H1 (cell line): ENCODE measurements around the gene ZNF763. TPM values are rescaled to one million over a fixed set of nuclear protein-coding genes. Genes with fewer than 3 reads are reported as not detected.

Experiments used
- CTCF ChIA-PET: fragments of 300-600 bp; sonication (Branson Sonifier 250); formaldehyde crosslinking; loops from one replicate; lab custom pipeline; 2021; ENCODE audit not compliant: partially characterized antibody; lab: Charles Lee
- POLR2A ChIA-PET: fragments of 300-600 bp; sonication (Branson Sonifier 250); formaldehyde crosslinking; loops from one replicate; lab custom pipeline; 2021; ENCODE audit warnings: inconsistent platforms; ENCODE audit not compliant: partially characterized antibody; lab: Charles Lee
- DNase-seq, 2 experiments: peaks; one replicate each; pipeline versions ENCODE4 v3.0.0 to v3.0.0-alpha.2; 2010 to 2022; ENCODE audit warnings: low spot score in 2 of 2, low read depth in 1 of 2, mixed read lengths in 1 of 2
- FAIRE-seq: peaks from 2 replicates; lab custom pipeline; 2011; peaks lifted over from hg19 to GRCh38; lab: Jason Lieb, UNC
- H2AFZ ChIP-seq: 2 replicates; pipeline ENCODE4 v1.8.1; 2012; ENCODE audit warnings: low read length, inconsistent platforms
- H2AK5ac ChIP-seq: 2 replicates; pipeline ENCODE4 v1.6.1; 2013; ENCODE audit warnings: low read depth, low read length
- H2BK120ac ChIP-seq: replicated peaks from 2 replicates; pipeline ENCODE3; 2013; ENCODE audit warnings: low read depth, low read length, inconsistent platforms
- H2BK12ac ChIP-seq: 2 replicates; pipeline ENCODE4 v1.6.1; 2013; ENCODE audit warnings: low read depth, low read length
- H2BK15ac ChIP-seq: 2 replicates; pipeline ENCODE4 v1.6.1; 2013; ENCODE audit warnings: low read length
- H2BK20ac ChIP-seq: 2 replicates; pipeline ENCODE4 v1.6.1; 2013; ENCODE audit warnings: low read length
- H2BK5ac ChIP-seq: 2 replicates; pipeline ENCODE4 v1.6.1; 2013; ENCODE audit warnings: low read depth, low read length
- H3K14ac ChIP-seq: 2 replicates; pipeline ENCODE4 v1.6.1; 2013; ENCODE audit warnings: inconsistent platforms; ENCODE audit not compliant: insufficient read length
- H3K18ac ChIP-seq: 2 replicates; pipeline ENCODE4 v1.6.1; 2013; ENCODE audit warnings: low read length; ENCODE audit errors: extremely low read depth
- H3K23ac ChIP-seq: 2 replicates; pipeline ENCODE4 v1.6.1; 2013; ENCODE audit warnings: inconsistent platforms; ENCODE audit not compliant: insufficient read length
- H3K23me2 ChIP-seq: 2 replicates; pipeline ENCODE4 v1.6.1; 2013; ENCODE audit warnings: low read depth, low read length
- H3K27ac ChIP-seq: 2 replicates; pipeline ENCODE4 v1.6.1; 2011; ENCODE audit warnings: low read depth, low read length, inconsistent platforms
- H3K27me3 ChIP-seq, 4 experiments: replicated peaks in 1 of 4; 1 replicate in 1 of 4; 2 replicates in 3 of 4; pipeline versions ENCODE4 v1.6.1 to v1.8.1; 2011 to 2013; ENCODE audit warnings: low read length in 3 of 4, mild to moderate bottlenecking in 3 of 4, inconsistent platforms in 2 of 4, mixed read lengths in 2 of 4, moderate library complexity in 1 of 4; ENCODE audit not compliant: control insufficient read depth in 3 of 4, insufficient read depth in 3 of 4; ENCODE audit errors: extremely low read depth in 1 of 4
- H3K36me3 ChIP-seq, 4 experiments: 2 replicates each; pipeline versions ENCODE4 v1.6.1 to v1.8.1; 2011 to 2013; ENCODE audit warnings: mild to moderate bottlenecking in 4 of 4, low read length in 3 of 4, moderate library complexity in 2 of 4, control low read depth in 1 of 4, inconsistent platforms in 1 of 4; ENCODE audit not compliant: insufficient read depth in 4 of 4, control insufficient read depth in 2 of 4
- H3K4ac ChIP-seq: replicated peaks from 2 replicates; pipeline ENCODE3; 2013; ENCODE audit warnings: low read length, low read depth, mixed read lengths, inconsistent platforms; ENCODE audit not compliant: insufficient read length
- H3K4me1 ChIP-seq, 4 experiments: replicated peaks in 1 of 4; 1 replicate in 1 of 4; 2 replicates in 3 of 4; pipeline versions ENCODE4 v1.6.1 to v1.8.1; 2011 to 2013; ENCODE audit warnings: low read length in 3 of 4, inconsistent platforms in 2 of 4, mixed read lengths in 1 of 4; ENCODE audit not compliant: insufficient read depth in 4 of 4, control insufficient read depth in 3 of 4
- H3K4me2 ChIP-seq, 2 experiments: 2 replicates each; pipeline versions ENCODE4 v1.6.1 to v1.8.1; 2011 to 2013; ENCODE audit warnings: low read depth in 2 of 2, low read length in 2 of 2, control low read depth in 1 of 2, inconsistent platforms in 1 of 2, mild to moderate bottlenecking in 1 of 2; ENCODE audit not compliant: insufficient read depth in 1 of 2
- H3K4me3 ChIP-seq, 4 experiments: fragments of 200-600, 300-600 bp in 1 of 4; sonication (generic), shearing (Covaris generic), sonication (Bioruptor Twin) in 1 of 4; 2 replicates each; pipeline versions ENCODE4 v1.5.1 to v1.8.1; 2011 to 2016; ENCODE audit warnings: low read length in 4 of 4, low read depth in 3 of 4, control low read depth in 2 of 4, inconsistent platforms in 2 of 4, mild to moderate bottlenecking in 2 of 4, mixed read lengths in 1 of 4, moderate library complexity in 1 of 4; ENCODE audit not compliant: insufficient read depth in 2 of 4; ENCODE audit errors: extremely low read depth in 1 of 4
- H3K56ac ChIP-seq: replicated peaks from 2 replicates; pipeline ENCODE3; 2013; ENCODE audit warnings: low read depth, mild to moderate bottlenecking, mixed read lengths, low read length, inconsistent platforms; ENCODE audit not compliant: insufficient read length
- H3K79me1 ChIP-seq: 2 replicates; pipeline ENCODE4 v1.6.1; 2013; ENCODE audit warnings: low read depth, low read length, control low read depth
- H3K79me2 ChIP-seq, 2 experiments: 2 replicates each; pipeline versions ENCODE4 v1.6.1 to v1.8.1; 2012 to 2013; ENCODE audit warnings: low read length in 2 of 2, mild to moderate bottlenecking in 2 of 2, inconsistent platforms in 1 of 2; ENCODE audit not compliant: insufficient read depth in 2 of 2, control insufficient read depth in 1 of 2
- H3K9ac ChIP-seq, 4 experiments: replicated peaks in 1 of 4; 1 replicate in 1 of 4; 2 replicates in 3 of 4; pipeline versions ENCODE4 v1.6.1 to v1.8.1; 2011 to 2013; ENCODE audit warnings: low read depth in 3 of 4, low read length in 3 of 4, control low read depth in 2 of 4, mild to moderate bottlenecking in 2 of 4, moderate library complexity in 2 of 4, inconsistent platforms in 1 of 4; ENCODE audit errors: extremely low read depth in 1 of 4
- H3K9me3 ChIP-seq, 2 experiments: 2 replicates each; pipeline versions ENCODE4 v1.6.1 to v1.8.1; 2012 to 2013; ENCODE audit warnings: mild to moderate bottlenecking in 2 of 2, moderate library complexity in 2 of 2, control low read depth in 1 of 2, inconsistent platforms in 1 of 2, low read depth in 1 of 2, low read length in 1 of 2, mixed read lengths in 1 of 2; ENCODE audit not compliant: insufficient read depth in 2 of 2
- H4K20me1 ChIP-seq, 2 experiments: replicated peaks in 1 of 2; 2 replicates each; pipeline versions ENCODE3 to v1.8.1; 2011 to 2013; ENCODE audit warnings: inconsistent platforms in 2 of 2, low read length in 2 of 2, mild to moderate bottlenecking in 1 of 2; ENCODE audit not compliant: insufficient read depth in 2 of 2, control insufficient read depth in 1 of 2
- H4K5ac ChIP-seq: 2 replicates; pipeline ENCODE4 v1.6.1; 2013; ENCODE audit warnings: low read length, low read depth, mixed read lengths, inconsistent platforms; ENCODE audit not compliant: insufficient read length
- H4K8ac ChIP-seq: 2 replicates; pipeline ENCODE4 v1.8.0; 2013; ENCODE audit warnings: mild to moderate bottlenecking, moderate library complexity, low read length, inconsistent platforms; ENCODE audit not compliant: insufficient read depth; ENCODE audit errors: extremely low read depth
- H4K91ac ChIP-seq: replicated peaks from 2 replicates; pipeline ENCODE3; 2013; ENCODE audit warnings: low read length, mixed read lengths, inconsistent platforms; ENCODE audit not compliant: insufficient read length
- BCL11A ChIP-seq, 2 experiments: IDR thresholded peaks; one replicate each; pipeline ENCODE4 v1.6.1; 2011; ENCODE audit warnings: low read depth in 2 of 2, low read length in 2 of 2, mild to moderate bottlenecking in 2 of 2
- CEBPB ChIP-seq: IDR thresholded peaks from 2 replicates; pipeline ENCODE4 v1.6.1; 2012; ENCODE audit warnings: low read depth, low read length
- CREB1 ChIP-seq: IDR thresholded peaks from 2 replicates; pipeline ENCODE4 v1.6.1; 2012; ENCODE audit warnings: inconsistent platforms
- EGR1 ChIP-seq: IDR thresholded peaks from 2 replicates; pipeline ENCODE4 v1.6.1; 2011; ENCODE audit warnings: low read depth, low read length, borderline replicate concordance
- GTF2F1 ChIP-seq: IDR thresholded peaks from 2 replicates; pipeline ENCODE4 v1.6.1; 2012; ENCODE audit warnings: low read depth, low read length, improper control_type of control experiment, borderline replicate concordance
- KDM4A ChIP-seq: IDR thresholded peaks from one replicate; pipeline ENCODE4 v1.7.1; 2012; ENCODE audit warnings: low read depth, mild to moderate bottlenecking, moderate library complexity, low read length, inconsistent platforms; ENCODE audit not compliant: severe bottlenecking
- RFX5 ChIP-seq: IDR thresholded peaks from 2 replicates; pipeline ENCODE4 v1.6.1; 2011; ENCODE audit warnings: low read depth, low read length, improper control_type of control experiment, borderline replicate concordance
- WGBS, 2 experiments: shearing (Covaris generic) in 1 of 2; methylation state at CpG; one replicate each; pipeline versions ENCODE4 v1.1.6 to v1.1.7; 2013 to 2015; ENCODE audit warnings: low lambda C conversion rate in 2 of 2, mixed read lengths in 2 of 2, inconsistent platforms in 1 of 2, low coverage in 1 of 2, missing lambda C conversion rate in 1 of 2; ENCODE audit not compliant: insufficient replicate concordance in 2 of 2, insufficient coverage in 1 of 2, insufficient read length in 1 of 2; ENCODE audit errors: extremely low coverage in 1 of 2, missing lambda C conversion rate in 1 of 2; 5-methylcytosine and 5-hydroxymethylcytosine counted together
- polyA plus RNA-seq, 7 experiments: library from polyadenylated mRNA; depleted of rRNA in 3 of 7; stranded (reverse) in 5 of 7; unstranded in 2 of 7; fragments of >200 nt in 5 of 7; fragments of 200-250 nt in 2 of 7; gene quantifications; 1 replicate in 5 of 7; 2 replicates in 1 of 7; 4 replicates in 1 of 7; pipeline versions ENCODE4 v1.2.1 to v1.2.3, GENCODE V29; 2011 to 2013; ENCODE audit warnings: missing spikeins in 2 of 7, mixed read lengths in 2 of 7
- total RNA-seq: library from RNA; stranded (reverse); fragmentation: NEBNext Ultra II Directional; extraction: Animal tissue kit (Norgen Biotek cat#: 25700); gene quantifications from 2 replicates; pipeline ENCODE4 v1.2.1, GENCODE V29; 2021
- TF ChIP-seq, protein P1 (sequence below): IDR thresholded peaks from 2 replicates; pipeline ENCODE4 v1.6.1; 2012; ENCODE audit warnings: low read length, inconsistent platforms

Gene ZNF763
- total and polyA plus RNA-seq, 2 of the 8 experiments (the other 6 are each of a cell fraction or from before 2014, with no cell fraction given): 0.39 to 1.7 TPM

- no peaks in the 10 kb centered on the region for H3K4me1 ChIP-seq
- FAIRE-seq: no peak
- TF ChIP-seq CREB1 (no peak), EGR1 (no peak), BCL11A (IDR thresholded peaks at IDR 0.05; ENCODE audit: low read depth in 2 of 2, low read length in 2 of 2) (no peak), CEBPB (no peak), KDM4A (no peak), GTF2F1 (no peak), RFX5 (no peak)
- TF ChIP-seq, protein P1, sequence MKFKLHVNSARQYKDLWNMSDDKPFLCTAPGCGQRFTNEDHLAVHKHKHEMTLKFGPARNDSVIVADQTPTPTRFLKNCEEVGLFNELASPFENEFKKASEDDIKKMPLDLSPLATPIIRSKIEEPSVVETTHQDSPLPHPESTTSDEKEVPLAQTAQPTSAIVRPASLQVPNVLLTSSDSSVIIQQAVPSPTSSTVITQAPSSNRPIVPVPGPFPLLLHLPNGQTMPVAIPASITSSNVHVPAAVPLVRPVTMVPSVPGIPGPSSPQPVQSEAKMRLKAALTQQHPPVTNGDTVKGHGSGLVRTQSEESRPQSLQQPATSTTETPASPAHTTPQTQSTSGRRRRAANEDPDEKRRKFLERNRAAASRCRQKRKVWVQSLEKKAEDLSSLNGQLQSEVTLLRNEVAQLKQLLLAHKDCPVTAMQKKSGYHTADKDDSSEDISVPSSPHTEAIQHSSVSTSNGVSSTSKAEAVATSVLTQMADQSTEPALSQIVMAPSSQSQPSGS: no peak
Measured at GRCh38 chr19:11971041-11971440, 6.2 kb downstream of the ZNF763 start.

More at GRCh38 chr19:11971041-11971440, 6.2 kb downstream of the ZNF763 start:
- Histone ChIP-seq H4K5ac (no peak overlapping the region), H3K27ac (no peak overlapping the region), H2BK15ac (no peak overlapping the region), H2BK5ac (no peak overlapping the region), H2AK5ac (no peak overlapping the region), H4K91ac (no peak overlapping the region), H4K20me1 (no peaks in the 10 kb centered on the region), H3K27me3 (peaks cover 0 to 8% (median 4%) of the 10 kb centered on the region in 4 experiments; a peak in 5 of 7 replicates), H4K8ac (no peak overlapping the region), H3K14ac (no peak overlapping the region), H3K4me2 (no peak overlapping the region), H3K23me2 (no peaks in the 10 kb centered on the region), H3K36me3 (no peaks in the 10 kb centered on the region), H3K79me2 (no peaks in the 10 kb centered on the region), H3K79me1 (no peaks in the 10 kb centered on the region), H2AFZ (no peak overlapping the region), H3K4me3 (no peak overlapping the region), H3K9me3 (peaks cover 12% of the 10 kb centered on the region in 2 experiments; a peak in 2 of 4 replicates), H2BK120ac (no peak overlapping the region), H3K18ac (no peak overlapping the region), H3K56ac (no peak overlapping the region), H3K9ac (no peak overlapping the region), H2BK20ac (no peak overlapping the region), H2BK12ac (no peak overlapping the region), H3K23ac (no peak overlapping the region), H3K4ac (no peak overlapping the region)
- CTCF ChIA-PET: interaction anchor here (0.6 to 0.7 kb wide), 3 partner anchors 43 to 1444 kb away, joined by 3 to 6 read pairs (median 5); no protein-coding TSS in a partner anchor
- no peak for DNase-seq
- POLR2A ChIA-PET: interaction anchor here (1.1 kb wide), 1 partner anchor 169 kb away, joined by 4 read pairs; the partner anchor contains the start of gene ZNF20
- 88% methylated on average over 2 of the region's 2 CpGs; no CpG with 5 or more reads in 1 of the 2 experiments for whole genome bisulfite sequencing, 2 experiments
